ENCODE measurements around the gene TMEM63A. TPM values are rescaled to one million over a fixed set of nuclear protein-coding genes. Genes with fewer than 3 reads are reported as not detected.
"Not testable (repeated sequence)": the region's sequence is repeated elsewhere in the genome, so short reads cannot be mapped to it uniquely, and the experiment has no call there.

The TMEM63A gene
- total RNA-seq, 1 experiment from 2014 or later: 4.5 TPM

DNA sequence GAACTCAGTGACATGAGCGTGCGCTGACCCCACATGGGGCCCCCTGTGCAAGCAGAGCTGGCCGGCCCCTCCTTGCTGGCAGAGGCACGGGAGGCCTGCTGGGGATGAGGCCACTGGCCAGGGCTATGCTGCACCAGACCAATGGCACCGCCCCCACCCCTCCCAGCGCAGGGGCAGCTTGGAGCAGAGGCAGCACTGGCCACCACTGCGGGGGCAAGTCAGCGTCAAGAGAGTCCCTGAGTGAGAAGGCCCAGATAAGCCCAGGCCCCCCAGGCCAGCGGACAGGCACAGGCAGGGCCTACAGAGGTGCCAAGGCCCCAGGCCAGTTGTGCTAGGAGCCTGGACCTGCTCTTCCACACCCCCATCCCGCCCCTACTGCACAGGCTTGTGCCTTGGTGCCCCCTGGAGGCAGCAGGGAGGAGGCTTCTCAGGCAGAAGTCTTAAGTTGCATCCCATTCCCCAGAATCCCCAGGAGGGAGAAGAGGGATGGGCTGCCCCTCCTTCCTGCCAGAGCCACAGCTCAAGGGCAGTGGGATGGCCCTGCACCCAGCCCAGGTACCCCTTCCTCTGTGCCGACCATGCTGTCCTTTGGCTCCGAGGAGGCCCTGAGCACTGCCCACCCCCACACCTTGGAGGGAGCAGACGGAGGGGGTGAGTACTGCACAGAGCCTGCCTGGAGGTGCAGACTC lies 36.5 kb downstream of the TMEM63A start:
- peak; percentile 78 for DNase-seq (ENCODE audit: low read depth)

DNA sequence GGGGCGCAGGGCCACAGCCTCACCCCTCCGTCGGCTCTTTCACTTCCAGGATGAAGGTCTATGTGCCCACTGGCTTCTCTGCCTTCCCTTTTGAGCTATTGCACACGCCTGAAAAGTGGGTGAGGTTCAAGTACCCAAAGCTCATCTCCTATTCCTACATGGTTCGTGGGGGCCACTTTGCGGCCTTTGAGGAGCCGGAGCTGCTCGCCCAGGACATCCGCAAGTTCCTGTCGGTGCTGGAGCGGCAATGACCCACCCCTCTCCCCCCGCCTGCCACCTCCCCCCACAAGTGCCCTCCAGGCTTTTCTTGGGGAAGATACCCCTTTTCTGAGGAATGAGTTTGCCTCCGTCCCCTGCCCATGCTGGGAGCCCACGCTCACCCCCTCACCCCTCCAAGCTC lies 37.1 kb downstream of the TMEM63A start:
- DNase-seq (ENCODE audit: low read depth): no peak

DNA sequence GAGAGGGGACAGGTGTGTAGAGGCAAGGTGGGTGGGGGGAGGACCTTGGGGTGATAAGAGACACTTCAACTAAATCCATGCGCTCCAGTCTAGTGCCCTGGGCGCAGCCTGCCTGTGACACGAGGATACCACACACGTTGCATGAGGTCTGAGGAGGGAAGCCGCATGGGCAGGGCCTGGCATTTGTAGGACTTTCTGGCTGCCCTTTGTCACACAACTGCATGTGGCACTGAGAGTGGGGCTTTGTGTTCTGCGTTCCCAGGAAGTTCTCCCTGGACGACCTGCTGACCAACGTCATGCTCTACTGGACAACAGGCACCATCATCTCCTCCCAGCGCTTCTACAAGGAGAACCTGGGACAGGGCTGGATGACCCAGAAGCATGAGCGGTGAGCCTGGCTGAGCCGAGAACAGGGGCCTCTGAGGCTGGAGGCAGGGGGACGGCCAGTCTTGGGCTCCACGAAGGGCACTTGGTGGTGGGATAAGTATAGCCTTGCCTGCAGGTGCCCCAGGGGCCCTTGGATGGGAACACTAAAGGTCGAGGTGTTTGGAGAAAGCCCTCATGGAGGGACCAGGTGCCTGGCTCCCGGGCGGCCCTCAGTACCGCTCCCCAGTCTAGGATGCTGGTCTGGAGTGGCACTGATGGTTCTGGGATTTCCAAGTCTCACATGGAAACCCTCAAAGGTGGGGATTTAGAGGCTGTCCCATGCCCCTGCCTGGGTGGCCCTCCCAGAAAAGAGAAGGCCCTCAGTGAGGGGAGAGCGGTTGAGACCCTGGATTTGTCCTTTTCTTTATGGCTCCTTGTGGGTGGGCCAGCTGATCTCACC lies 37.7 kb downstream of the TMEM63A start:
- no peak for DNase-seq (ENCODE audit: low read depth)

DNA sequence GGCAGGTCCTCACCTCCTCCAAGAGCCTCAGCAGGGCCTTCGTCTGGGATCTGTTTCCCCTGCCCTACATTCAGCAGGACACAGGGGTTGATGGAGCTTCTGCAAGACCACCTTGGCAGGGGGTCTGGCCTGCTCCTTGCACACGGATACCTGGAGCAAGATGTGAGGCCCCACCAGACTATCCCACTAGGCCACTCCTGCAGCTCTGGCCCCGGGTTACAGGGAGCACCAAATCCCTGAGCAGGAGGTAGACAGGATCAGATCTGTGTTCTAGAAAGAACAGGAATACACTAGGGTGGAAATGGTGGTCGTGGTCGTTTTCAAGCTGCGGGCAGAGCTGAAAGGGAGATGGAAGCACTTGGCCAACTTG lies 38.8 kb downstream of the TMEM63A start:
- DNase-seq (ENCODE audit: low read depth): no peak

DNA sequence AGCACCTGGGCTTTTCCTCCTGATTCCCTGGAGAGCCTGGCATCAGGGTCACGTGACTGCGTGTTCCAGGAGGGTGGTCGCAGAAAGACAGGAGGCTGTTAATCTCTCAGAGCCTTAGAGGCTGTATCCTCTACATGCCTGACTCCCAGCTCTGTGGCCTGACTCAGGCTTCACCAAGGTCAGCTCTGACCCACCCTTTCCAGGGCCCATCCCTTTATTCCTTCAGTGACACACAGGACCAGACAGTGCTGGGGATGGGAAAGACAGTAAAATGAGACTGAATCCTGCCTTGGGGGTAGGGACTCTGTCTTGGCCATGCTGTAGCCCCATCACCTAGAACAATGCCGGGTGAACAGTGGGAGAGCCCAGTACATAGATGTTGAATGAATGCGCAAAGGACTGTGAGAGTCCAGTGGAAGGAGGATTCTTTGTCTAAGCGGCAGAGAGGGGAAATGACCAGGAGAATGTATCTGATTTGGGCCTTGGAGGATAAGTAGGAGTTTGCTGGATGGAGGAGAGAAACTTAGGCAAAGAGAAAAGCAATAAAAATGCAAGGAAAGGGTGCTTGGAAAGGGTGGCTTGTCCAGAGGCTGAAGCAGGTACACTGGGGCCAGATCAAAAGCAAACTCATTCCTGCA lies 39.3 kb downstream of the TMEM63A start:
- DNase-seq (ENCODE audit: low read depth): no peak

DNA sequence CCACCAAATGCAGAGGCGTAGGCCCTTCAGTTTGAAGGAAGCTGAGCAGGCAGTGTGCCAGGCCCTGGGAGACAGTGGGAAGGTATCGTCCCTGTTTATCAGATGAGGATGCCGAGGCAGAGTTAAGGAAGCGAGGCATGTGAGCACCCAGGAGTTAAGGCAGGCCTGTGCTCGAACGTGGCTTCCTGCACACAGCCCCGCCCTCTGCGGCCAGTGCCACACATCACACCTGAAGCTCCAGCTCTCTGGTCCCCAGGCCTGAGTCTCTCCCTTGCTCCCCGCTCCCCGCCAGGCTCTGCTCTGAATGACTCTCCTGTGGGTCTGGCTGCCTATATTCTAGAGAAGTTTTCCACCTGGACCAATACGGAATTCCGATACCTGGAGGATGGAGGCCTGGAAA lies 40.1 kb downstream of the TMEM63A start:
- DNase-seq (ENCODE audit: low read depth): no peak

DNA sequence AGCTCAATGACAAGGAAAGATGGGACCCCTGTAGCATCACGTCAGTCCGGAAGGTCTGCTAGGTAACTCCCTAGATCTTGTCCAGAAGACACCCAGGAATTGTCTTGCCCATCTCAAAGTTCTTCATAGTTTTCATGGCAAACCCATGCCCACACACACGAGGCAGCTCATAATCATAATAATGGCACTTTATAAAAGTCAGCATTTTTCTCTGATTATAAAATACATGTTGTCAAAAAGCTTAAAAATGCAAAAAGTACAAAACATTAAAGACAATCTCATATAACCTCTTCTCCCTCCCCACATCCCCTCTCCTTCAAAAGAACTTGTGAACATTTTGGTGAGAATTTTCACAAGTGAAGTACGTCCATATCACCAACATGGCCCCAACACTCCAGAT lies 41.5 kb downstream of the TMEM63A start:
- DNase-seq (ENCODE audit: low read depth): no peak

DNA sequence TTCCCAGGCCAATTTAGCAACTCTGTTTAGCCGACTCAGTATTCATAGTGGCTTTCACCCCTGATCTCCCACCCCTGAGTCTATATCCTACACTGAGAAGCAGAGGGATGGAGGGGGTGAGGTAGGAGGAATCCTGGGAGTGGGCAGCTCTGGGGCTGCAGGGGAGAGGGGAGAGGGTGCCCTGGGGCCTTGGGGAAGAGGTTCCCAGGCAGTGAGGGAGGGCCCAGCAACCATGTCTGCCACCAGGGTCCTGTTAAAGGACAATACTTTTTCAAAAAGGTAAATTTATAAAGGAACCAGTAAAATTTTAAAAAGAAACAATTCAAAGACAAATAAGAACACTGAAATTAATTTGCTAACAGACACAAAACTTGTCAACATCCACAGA lies 42.0 kb downstream of the TMEM63A start:
- no peak for DNase-seq (ENCODE audit: low read depth)

DNA sequence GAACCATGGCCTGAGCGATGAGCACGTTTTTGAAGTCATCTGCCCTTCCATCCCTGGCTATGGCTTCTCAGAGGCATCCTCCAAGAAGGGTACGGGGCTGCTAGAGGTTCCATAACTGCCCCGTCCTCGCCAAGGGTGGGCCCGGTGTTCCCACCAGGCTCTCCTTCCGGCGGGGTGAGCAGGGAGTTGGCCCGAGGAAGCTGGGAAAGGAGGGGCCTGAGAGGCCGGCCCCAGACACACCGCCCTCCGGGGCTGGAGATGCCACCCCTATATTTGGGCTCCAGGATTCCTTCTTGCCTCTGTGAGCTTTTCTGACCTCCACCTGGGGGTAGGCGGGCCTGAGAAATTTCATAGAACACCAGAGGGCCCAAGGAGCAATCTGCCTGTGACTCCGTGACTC lies 43.4 kb downstream of the TMEM63A start:
- no peak for DNase-seq (ENCODE audit: low read depth)

DNA sequence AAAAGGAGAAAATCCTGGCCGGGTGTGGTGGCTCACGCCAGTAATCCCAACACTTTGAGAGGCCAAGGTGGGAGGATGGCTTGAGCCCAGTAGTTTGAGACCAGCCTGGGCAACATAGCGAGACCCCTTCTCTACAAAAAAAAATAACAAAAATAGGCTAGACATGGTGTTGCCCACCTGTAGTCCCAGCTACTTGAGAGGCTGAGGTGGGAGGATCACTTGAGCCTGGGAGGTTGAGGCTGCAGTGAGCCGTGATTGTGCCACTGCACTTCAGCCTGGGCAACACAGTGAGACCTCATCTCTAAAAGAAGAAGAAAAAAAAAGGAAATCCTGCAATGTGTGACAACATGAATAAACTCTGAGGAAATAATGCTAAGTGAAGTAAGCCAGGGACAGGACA lies 45.9 kb downstream of the TMEM63A start:
- not testable (repeated sequence) for DNase-seq (ENCODE audit: low read depth)

DNA sequence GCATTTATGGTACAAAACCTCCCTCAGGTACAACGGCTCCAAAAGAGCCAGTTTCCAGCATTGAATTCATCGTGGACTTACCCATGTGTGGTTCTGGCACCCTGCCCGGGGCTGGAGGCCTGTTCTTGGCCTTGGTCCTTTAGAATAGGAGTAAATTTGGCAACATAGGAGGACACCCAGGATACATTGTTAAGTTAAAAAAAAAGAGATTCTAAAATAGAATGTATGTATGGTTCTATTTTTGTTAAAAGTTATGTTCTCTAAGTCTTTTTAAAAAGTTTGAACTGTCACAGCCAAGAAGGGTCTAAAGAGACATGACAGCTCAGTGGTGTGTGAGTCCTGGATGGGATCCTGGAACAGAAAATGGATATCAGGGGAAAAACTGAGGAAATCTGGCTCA lies 46.3 kb downstream of the TMEM63A start:
- DNase-seq (ENCODE audit: low read depth): no peak

DNA sequence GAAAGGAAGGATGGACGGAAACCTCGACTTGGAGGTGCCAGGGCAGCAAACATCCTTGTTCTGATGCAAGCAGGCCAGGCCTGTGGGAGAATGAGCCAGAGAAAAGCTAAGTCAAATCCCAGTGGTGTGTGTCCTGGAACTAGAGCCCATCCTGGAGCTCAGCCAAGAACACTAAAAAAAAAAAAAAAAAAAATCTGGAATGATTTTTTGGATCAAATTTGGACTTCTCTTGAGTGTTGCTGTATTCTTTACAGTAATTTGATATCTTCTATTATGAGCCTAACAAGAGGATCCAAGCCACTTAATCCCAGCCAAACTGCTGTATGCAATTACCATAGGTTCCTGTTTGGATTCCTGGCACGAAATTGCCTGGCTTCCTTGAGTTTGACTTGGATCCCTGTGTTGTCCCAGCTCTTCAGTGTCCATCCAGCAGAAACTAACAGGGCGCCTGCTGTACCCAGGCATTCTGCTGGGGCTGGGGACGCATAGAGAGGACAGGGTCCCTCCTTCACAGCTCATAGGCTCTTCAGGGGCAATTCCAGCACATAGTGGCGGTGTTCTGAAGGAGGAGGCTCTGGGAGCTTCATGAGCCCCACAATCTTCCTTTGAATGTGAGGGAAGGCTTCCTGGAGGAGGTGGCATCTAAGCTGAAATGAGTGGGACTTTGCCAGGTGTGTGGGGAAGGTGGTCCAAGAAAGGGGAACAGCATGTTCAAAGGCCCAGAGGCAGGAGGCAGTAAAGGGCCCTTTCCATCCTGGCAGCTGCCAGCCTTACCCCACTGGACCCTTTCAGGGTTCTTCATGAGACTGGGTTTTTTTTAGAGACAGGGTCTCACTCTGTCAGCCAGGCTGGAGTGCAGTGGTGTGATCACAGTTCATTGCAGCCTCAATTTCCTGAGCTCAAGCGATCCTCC lies 47.5 kb downstream of the TMEM63A start:
- DNase-seq (ENCODE audit: low read depth): no peak

DNA sequence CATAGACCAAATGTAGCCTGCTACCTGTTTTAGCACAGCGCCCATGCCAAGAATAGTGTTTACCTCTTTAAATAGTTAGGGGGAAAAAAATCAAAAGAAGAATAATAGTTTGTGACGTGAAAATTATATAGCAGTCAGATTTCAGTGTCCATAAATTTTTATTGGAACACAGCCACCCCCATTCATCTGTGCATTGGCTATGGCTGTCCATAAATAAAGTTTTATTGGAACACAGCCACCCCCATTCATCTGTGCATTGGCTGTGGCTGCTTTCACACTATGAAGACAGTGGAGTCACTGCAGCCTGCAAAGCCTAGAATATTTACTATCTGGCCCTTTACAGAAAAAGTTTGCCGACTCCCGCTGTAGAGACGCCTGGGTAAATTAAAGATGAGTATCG lies 51.3 kb downstream of the TMEM63A start:
- no peak for DNase-seq (ENCODE audit: low read depth)

DNA sequence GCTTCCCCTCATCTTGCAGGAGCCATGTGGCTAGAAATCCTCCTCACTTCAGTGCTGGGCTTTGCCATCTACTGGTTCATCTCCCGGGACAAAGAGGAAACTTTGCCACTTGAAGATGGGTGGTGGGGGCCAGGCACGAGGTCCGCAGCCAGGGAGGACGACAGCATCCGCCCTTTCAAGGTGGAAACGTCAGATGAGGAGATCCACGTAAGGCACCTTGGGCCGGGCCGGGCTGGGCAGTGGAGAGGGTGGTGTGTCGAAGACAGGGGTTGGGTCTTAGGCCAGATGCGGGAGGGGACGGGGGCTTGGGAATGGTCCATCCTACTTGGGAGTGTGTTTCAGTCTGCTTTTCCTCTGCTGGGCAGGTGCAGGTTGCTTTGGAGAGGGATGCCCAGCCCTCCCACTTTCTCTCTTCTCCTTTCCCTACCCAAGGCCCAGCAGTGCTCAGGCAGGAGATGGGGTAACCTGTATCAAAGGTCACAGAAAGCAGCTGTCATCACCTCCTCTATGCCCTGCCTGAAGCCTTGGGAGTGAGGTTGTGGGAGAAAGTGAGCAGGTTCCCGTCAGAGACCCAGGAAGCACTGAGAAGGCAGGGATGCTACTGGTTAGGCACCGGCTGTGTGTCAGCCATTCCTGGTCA lies 53.4 kb downstream of the TMEM63A start:
- DNase-seq (ENCODE audit: low read depth): no peak

DNA sequence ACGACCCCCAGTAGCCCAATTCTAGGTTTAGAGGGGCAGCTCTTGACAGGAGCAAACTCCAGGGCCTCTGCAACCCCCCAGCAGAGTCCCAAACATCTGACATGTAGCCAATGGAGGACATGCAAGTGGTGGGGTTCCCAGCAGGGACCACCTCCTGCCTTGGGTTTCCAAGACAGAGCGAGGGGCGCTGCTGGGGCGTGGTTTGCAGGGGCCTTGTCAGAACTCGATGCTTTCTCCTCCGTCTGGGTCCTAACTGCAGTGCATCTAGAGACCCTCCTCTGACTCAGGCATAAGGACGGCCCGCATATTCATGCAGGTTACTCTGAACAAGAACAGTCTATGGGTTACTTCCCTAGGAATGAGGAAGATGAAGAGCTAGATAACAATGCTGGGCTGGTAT lies 55.1 kb downstream of the TMEM63A start:
- DNase-seq (ENCODE audit: low read depth): no peak

DNA sequence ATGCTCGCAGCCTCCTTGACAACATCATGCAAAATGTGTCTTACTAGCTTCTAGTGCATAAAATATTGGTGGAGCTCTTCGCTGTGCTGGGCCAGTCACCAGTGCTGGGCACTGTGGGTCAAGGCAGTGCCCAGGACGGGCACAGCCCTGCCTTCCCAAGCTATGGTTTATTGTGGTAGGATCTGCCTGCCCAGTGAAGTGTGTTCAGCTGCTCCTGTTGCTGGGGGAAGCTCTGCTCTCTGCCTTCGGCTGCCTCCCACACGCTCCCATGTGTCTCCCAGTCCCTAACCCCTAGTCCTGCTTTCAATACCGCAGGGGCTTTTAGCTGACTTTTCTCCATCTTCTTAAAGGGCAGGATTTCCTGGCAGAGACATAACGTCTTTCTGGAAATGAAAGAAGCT lies 56.6 kb downstream of the TMEM63A start:
- DNase-seq (ENCODE audit: low read depth): no peak

DNA sequence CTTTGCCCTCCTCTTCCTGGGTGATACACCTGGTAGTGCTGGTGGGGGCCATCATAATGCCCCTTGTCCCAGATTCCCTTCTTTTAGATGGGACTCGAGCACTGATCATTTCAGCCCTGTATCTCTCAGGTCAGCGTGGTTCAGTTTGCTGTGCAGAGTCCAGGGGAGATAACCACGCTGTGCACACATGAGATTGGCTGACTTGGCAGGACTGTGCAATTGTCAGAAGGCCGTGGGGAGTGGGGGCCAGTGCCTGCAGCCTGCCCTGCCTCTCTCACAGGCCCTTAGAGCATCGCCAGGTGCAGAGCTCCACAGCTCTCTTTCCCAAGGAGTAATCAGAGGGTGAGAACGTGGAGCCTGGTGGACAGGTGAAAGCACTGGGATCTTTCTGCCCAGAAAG lies 57.1 kb downstream of the TMEM63A start:
- no peak for DNase-seq (ENCODE audit: low read depth)

DNA sequence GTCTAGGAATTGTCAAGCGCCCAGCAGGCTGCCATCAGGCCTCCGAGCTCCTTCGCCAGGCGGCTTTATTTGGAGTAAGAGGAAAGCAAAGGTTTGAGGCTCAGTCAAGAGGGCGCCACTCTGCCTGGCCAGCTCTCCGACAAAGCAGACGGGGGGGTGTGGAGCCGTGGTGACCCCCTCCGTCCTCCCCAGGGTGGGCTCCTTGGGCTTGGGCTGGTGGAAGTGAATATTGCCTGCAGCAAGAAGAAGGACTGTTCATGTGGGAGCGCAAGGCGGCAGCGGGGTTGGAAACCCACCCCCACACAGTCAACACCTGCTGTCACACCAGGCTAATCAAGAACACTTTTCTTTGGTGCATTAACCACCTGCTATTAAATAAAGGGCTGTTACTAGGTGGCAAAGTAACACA lies 57.6 kb downstream of the TMEM63A start:
- DNase-seq (ENCODE audit: low read depth): no peak

DNA sequence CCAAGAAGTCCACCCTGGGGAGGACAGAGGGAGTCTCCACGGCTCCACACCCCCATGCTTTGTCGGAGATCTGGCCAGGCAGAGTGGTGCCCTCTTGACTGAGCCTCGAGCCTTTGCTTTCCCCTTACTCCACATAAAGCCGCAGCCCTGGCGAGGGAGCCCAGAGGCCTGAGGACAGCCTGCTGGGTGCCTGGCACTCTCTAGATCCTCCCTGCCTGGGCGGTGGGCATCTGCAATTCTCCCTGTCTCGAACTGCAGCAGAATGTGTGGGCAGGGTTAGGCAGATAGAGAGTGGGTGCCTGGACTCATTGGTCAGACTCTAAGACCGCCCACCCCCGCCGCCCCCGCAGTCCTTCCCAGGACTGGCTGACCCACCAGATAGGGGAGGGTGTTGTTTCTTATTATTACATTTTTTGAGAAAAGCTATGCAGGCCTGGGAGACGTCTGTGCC lies 58.3 kb downstream of the TMEM63A start:
- no peak for DNase-seq (ENCODE audit: low read depth)

DNA sequence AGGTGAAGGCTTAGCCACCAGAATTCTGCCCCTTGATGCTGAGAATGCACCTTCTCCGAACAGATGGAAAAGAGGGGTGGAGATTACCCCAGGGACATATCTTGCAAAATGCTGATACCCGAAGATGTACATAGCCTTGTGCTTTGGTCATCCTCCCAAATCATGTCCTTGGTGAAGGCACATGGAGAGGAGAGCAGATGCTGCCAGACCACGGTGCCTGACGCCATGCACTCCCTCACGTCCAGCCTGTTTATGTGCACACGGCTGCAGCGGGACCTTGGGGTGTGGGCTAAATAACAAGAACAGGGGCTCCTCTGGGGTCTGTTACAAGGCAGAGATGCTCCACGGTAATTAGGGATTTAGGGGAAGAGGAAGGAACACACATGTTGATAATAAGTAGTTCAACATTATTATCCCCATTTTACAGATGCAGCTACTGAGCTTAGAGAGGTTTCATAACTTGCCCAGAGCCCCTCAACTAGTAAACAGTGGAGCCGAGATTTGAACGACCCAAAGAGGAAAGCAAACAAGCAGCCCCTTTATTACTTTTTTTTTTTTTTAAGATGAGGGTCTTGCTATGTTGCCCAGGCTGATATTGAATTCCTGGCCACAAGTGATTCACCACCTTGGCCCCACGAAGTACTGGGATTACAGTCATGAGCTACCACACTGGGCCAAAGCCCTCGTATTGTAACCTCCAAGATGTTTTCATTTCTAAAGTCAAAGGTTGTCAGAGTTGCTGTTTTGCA lies 59.4 kb downstream of the TMEM63A start:
- no peak for DNase-seq (ENCODE audit: low read depth)
